ENCODE measurements around the gene MS4A12.
"Not testable (repeated sequence)": the region's sequence is repeated elsewhere in the genome, so short reads cannot be mapped to it uniquely, and the experiment has no call there.

MS4A12 gene

DNA sequence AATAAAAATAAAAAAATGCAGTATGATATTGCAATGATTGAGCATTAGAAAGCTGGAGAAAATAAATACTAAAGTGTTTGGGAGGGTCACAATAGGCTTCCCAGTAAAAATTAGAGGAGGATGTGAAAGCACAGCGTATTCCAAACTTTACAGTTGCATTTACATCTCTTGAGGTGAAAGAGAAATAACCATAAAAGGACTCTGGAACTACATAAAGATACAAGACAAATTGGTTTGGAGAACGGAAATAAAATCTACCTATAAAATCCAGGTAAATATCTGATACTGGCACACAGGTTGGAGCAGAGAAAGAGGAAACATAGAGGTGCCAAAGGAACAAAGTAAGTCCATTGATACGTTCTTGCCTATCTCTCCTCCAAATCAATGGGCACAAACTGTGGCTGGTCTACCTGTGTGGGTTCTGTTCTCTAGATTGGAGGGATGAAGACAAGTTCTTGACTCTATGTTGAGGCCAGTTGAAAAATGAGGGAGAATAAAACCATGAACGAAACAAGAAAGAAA lies at the start of gene MS4A12:
Gene MS4A12 (plus strand): TSS at position 291 of the 522 bp plus-strand sequence. CDS start 4,541 bp downstream, outside the sequence.
- DNase-seq (ENCODE audit: low read depth): no peak

DNA sequence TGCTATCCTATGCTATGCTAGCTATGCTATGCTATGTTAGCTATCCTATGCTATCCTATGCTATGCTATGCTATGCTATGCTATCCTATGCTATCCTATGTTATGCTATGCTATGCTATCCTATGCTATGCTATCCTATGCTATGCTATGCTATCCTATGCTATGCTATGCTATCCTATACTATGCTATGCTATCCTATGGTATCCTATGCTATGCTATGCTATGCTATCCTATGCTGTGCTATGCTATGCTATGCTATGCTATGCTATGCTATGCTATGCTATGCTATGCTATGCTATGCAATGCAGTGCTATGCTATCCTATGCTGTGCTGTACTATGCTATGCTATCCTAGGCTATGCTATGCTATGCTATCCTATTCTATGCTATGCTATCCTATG lies 45.5 kb upstream of the MS4A12 start:
- DNase-seq (ENCODE audit: low read depth): no peak

GRCh38 chr11:60447846-60448245 lies 44.7 kb upstream of the MS4A12 start:
- no peak for DNase-seq (ENCODE audit: low read depth)

DNA sequence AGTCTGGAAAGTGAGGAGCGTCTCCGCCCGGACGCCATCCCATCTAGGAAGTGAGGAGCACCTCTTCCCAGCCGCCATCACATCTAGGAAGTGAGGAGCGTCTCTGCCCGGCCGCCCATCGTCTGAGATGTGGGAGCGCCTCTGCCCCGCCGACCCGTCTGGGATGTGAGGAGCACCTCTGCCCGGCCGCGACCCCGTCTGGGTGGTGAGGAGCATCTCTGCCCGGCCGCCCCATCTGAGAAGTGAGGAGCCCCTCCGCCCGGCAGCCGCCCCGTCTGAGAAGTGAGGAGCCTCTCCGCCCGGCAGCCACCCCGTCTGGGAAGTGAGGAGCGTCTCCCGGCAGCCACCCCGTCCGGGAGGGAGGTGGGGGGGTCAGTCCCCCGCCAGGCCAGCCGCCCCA lies 41.4 kb upstream of the MS4A12 start:
- not testable (repeated sequence) for DNase-seq (ENCODE audit: low read depth)

GRCh38 chr11:60454212-60454611 lies 38.4 kb upstream of the MS4A12 start:
- no peak for DNase-seq (ENCODE audit: low read depth)

- DNase-seq (ENCODE audit: low read depth): no peak
These were observed 37.0 kb upstream of the MS4A12 start, which contains the start of gene MS4A1 for GRCh38 chr11:60455531-60456042. Gene MS4A1 (plus strand): TSS chr11:60455847. CDS start chr11:60462375, 6,528 bp downstream.

DNA sequence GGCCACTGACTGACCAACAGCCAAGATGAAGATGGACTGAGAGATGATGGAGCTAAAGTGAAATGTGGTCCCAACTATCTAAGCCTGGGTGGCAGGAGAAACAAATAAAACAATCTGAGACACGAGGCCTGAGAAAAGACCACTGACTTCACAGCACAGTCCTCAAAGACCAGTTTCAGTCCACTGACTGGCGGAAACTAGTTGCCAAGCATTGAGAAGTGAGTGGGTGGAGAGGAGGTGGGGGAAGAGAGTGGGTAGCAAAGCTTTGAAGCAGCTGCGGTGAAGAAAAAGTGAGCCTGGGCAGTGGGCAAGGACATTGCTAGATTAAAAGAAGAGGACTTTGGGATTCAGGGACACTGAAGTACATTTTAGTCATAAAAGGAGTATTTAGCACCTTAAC lies 35.0 kb upstream of the MS4A12 start:
- DNase-seq (ENCODE audit: low read depth): no peak

GRCh38 chr11:60459345-60459744 lies 33.2 kb upstream of the MS4A12 start:
- DNase-seq (ENCODE audit: low read depth): no peak

- DNase-seq (ENCODE audit: low read depth): no peak
These were observed 23.7 kb upstream of the MS4A12 start for GRCh38 chr11:60468829-60469228.

- DNase-seq (ENCODE audit: low read depth): no peak
These were observed 22.9 kb upstream of the MS4A12 start for GRCh38 chr11:60469723-60470122.

- no peak for DNase-seq (ENCODE audit: low read depth)
These were observed 15.5 kb upstream of the MS4A12 start for GRCh38 chr11:60477035-60477445.

- DNase-seq (ENCODE audit: low read depth): no peak
These were observed 10.2 kb upstream of the MS4A12 start for GRCh38 chr11:60482361-60482760.

DNA sequence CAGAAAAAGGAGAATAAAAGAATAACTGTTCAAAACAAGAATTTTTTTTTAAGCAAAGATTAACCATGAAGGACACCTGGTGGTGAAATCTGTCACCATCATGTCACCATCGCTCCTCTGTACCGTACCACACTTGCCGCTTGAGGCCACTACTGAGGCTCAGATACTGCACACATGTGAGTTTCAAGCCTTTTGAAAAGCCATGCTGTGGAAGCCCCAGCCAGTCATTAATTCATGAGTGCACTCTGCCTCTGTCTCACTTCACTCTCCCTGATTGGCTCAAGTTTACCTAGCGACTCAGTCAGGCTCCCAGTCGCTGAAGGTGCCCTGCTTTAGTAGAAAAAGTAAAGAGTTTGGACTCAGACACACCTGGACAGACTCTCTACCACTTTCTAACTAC lies 6.6 kb upstream of the MS4A12 start:
- no peak for DNase-seq (ENCODE audit: low read depth)

- DNase-seq (ENCODE audit: low read depth): no peak
These were observed 876 bp downstream of the MS4A12 start for GRCh38 chr11:60493454-60493853.

DNA sequence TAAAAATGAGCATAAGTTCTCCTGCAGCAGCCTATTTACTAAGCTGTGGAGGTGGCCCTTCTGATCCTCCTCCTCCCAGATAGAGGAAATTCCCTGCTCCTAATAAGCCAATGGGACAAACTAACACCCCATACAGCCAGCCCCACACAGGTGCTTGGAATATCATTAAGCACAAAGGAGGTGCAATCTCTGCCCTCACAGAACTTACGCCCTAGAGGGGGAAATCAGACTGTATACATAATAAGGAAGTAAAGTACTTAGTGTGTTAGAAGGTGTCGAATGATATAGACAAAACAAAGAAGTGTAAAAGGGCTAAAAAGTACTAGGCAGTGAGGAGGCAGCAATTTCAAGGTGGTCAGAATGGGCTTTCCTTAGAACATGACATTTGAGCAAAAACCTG lies 5.8 kb downstream of the MS4A12 start:
- DNase-seq (ENCODE audit: low read depth): no peak

DNA sequence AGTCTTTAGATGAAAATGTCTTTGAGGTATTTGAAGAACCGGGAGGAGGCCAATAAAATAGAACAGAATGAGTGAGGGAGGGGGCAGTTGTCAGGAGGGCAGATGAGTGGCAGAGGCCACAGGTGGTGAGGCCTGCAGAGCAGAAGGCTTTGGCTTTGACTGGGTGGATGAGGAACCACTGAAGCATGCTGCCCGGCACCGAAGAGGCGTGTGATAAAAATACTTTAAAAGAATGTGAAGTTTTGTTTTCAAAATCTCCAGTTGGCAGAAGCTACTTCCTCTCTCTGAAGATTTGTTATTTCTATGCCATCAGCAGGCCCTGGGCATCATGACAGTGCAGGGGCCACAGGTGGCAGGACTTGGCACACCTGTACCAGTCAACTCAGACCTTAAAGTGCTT lies 6.3 kb downstream of the MS4A12 start:
- DNase-seq (ENCODE audit: low read depth): no peak

GRCh38 chr11:60500276-60500910 lies 7.8 kb downstream of the MS4A12 start:
- DNase-seq (ENCODE audit: low read depth): no peak

DNA sequence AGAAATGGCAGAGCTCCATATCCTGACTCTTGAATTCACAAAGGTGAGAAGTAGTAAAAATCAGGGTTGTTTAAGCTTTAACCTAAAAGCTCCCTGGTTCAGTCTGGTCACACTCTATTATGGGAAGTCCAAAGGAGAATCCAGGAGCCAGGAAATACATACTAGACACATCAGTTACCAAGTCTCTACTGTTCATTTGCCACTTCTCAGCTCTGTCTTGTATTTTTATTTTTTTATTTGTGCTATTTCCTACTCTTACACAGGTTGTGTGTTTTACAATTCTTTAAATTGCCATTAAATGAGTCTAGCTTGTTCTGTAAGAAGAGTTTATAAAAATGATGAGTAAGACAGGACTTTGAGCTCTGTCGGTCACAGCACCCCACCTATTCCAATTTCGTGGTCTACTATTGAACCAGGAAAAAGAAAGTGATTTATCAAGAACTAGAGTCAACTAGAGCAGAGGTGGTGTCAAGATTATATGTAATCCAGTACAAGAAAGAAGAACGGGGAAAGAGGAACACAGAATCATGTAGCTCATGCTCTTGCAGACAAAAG lies 9.7 kb downstream of the MS4A12 start:
- DNase-seq (ENCODE audit: low read depth): no peak

DNA sequence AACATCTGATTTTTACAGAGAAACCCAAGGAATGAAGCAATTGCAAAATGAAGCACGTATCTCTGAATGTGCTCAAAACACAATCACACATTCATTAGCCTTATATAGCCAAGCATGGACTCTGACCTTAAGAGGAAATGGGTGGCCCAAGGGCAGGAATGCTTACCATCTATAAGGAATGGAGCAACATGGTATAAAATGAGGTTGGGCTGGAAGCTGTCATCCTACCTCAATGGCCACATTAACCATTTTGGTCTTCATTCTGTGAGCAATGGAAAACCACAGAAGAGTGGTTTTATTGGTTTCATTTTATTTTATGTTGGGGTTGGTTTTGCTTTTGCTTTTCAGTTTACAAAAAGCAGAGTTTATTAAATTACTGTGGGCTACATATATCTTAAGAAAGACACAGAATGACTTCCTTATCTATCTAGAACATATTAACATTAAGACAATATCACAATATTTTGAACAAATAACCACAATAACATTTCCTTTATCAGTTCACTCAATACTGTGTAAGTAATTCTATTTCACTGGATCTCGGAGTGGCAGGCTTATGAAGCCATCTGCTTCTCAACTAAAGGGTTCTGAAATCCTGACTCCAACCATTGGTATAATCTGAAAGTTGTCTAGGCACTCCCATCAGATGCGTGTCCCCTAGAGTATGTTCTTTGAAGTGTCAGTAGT lies 11.8 kb downstream of the MS4A12 start:
- no peak for DNase-seq (ENCODE audit: low read depth)

DNA sequence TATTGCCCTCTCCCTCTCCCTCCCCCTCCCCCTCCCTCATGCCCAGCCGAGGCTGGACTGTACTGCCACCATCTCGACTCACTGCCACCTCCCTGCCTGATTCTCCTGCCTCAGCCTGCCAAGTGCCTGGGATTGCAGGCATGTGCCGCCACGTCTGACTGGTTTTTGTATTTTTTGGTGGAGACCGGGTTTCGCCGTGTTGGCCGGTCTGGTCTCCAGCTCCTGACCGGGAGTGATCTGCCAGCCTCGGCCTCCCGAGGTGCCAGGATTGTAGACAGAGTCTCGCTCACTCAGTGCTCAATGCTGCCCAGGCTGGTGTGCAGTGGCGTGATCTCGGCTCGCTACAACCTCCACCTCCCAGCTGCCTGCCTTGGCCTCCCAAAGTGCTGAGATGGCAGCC lies 17.0 kb downstream of the MS4A12 start:
- DNase-seq (ENCODE audit: low read depth): not testable (repeated sequence)

- not testable (repeated sequence) for DNase-seq (ENCODE audit: low read depth)
These were observed 17.6 kb downstream of the MS4A12 start for GRCh38 chr11:60510209-60510608.

GRCh38 chr11:60511393-60511792 lies 18.8 kb downstream of the MS4A12 start:
- DNase-seq (ENCODE audit: low read depth): no peak

GRCh38 chr11:60512651-60513225 lies 20.2 kb downstream of the MS4A12 start:
- no peak for DNase-seq (ENCODE audit: low read depth)
